ENCODE measurements around the gene KRTAP5-7.

- TF ChIP-seq CTCF (conservative IDR thresholded peaks at IDR 0.05; ENCODE audit: low read length) = no peak
- no peak for TF ChIP-seq EZH2phosphoT487 (IDR thresholded peaks at IDR 0.05; ENCODE audit: borderline replicate concordance)
These were observed 27.5 kb upstream of the KRTAP5-7 start for GRCh38 chr11:71499546-71499945.
